ENCODE results near the gene FAM149A.

- TF ChIP-seq CTCF (IDR thresholded peaks at IDR 0.05) (no peak), POLR2A (IDR thresholded peaks at IDR 0.05) (no peak)
Measured at GRCh38 chr4:186082221-186082620, 22.3 kb upstream of the FAM149A start.

Data from adrenal gland (tissue), 5 donors.